Adrenal gland (tissue), 12 donors: ENCODE measurements around the gene COL10A1. TPM values are rescaled to one million over a fixed set of nuclear protein-coding genes. Genes with fewer than 3 reads are reported as not detected.
"Not testable (repeated sequence)": the region's sequence is repeated elsewhere in the genome, so short reads cannot be mapped to it uniquely, and the experiment has no call there.

ENCODE experiments used
- DNase-seq, 7 donors: peaks; one replicate each; pipeline ENCODE4 v3.0.0-alpha.2; 2019 to 2020
- H3K27ac ChIP-seq, 5 donors: fragments of 200-600 bp; sonication (generic) in 4 of 5; 1 replicate in 3 of 5; 2 replicates in 2 of 5; pipeline versions ENCODE4 v1.5.1 to v1.8.0; 2016 to 2020; ENCODE audit warnings: mild to moderate bottlenecking in 1 of 5
- H3K27me3 ChIP-seq: fragments of 200-600 bp; 2 replicates; pipeline ENCODE4 v1.8.0; 2021
- H3K36me3 ChIP-seq, 2 donors: fragments of 200-600 bp; replicated peaks in 1 of 2; 1 replicate in 1 of 2; 2 replicates in 1 of 2; pipeline versions ENCODE4 v1.5.1 to v1.8.0; 2018 to 2022
- H3K4me1 ChIP-seq, 2 donors: fragments of 200-600 bp; replicated peaks in 1 of 2; 1 replicate in 1 of 2; 2 replicates in 1 of 2; pipeline versions ENCODE4 v1.5.1 to v1.8.0; 2018 to 2021
- H3K4me3 ChIP-seq, 4 donors: fragments of 200-600 bp; sonication (generic) in 3 of 4; one replicate each; pipeline ENCODE4 v1.5.1; 2016 to 2018
- H3K9me3 ChIP-seq, 3 donors: fragments of 200-600 bp; sonication (generic) in 1 of 3; replicated peaks in 1 of 3; 1 replicate in 2 of 3; 2 replicates in 1 of 3; pipeline versions ENCODE4 v1.5.1 to v1.8.0; 2016 to 2021
- CTCF ChIP-seq, 6 experiments: fragments of 450-650 bp in 4 of 6; fragments of 200-600 bp in 2 of 6; sonication (generic) in 1 of 6; IDR thresholded peaks; 1 replicate in 5 of 6; 2 replicates in 1 of 6; pipeline versions ENCODE4 v1.5.1 to v1.8.0; 2016 to 2021; ENCODE audit warnings: antibody characterized with exemption in 6 of 6, mild to moderate bottlenecking in 2 of 6, moderate library complexity in 1 of 6
- POLR2A ChIP-seq, 2 donors: fragments of 450-650 bp; IDR thresholded peaks; one replicate each; pipeline ENCODE4 v1.6.1; 2017; ENCODE audit warnings: antibody characterized with exemption in 2 of 2, mild to moderate bottlenecking in 2 of 2, moderate library complexity in 1 of 2
- WGBS, 4 donors: extraction: QIAGEN DNeasy Blood & Tissue Kit in 2 of 4; methylation state at CpG; one replicate each; pipeline versions ENCODE4 v1.1.5 to v1.1.7; 2013 to 2017; 5-methylcytosine and 5-hydroxymethylcytosine counted together
- intact Hi-C, 2 donors: fragments of 100-400 bp; cut with DNase I; formaldehyde crosslinking; loops; one replicate each; pipeline versions ENCODE4 v1.14.1 to v1.15.0; 2022 to 2023
- polyA plus RNA-seq, 3 donors: library from polyadenylated mRNA; stranded (reverse); fragments of 200-250 nt in 2 of 3; fragments of 350-450 nt in 1 of 3; fragmentation: Illumina TruSeq in 1 of 3; extraction: RNeasy Lipid Tissue Mini Kit (QIAGEN cat#74804) in 1 of 3; gene quantifications; one replicate each; pipeline ENCODE4 v1.2.3, GENCODE V29; 2013 to 2014
- total RNA-seq, 9 donors: library from RNA; depleted of rRNA in 4 of 9; stranded (reverse); fragments of >200 nt in 4 of 9; fragments of 120-200 nt in 1 of 9; fragmentation: NEBNext Ultra II Directional in 1 of 9; extraction: Animal tissue kit (Norgen Biotek cat#: 25700) in 1 of 9; gene quantifications; one replicate each; pipeline versions ENCODE4 v1.1.0 to v1.2.4, GENCODE V29; 2013 to 2023
- donor health status: healthy with polysubstance abuse.
- donor health status: Bipolar disorder and iron deficiency.
- donor health status: DM: yes; HTN: yes; CAD: no.
- donor health status: DM: no; HTN: no; CAD: no.
- donor health status: DM: no; HTN: no; CAD: no.
- donor health status: DM: yes; HTN: yes; CAD: no.

Gene COL10A1
- total and polyA plus RNA-seq, 12 donors = under 0.01 to 0.12 (median 0.07) TPM; not detected in 9

- peak in 6 of 7 donors; percentile 87 to 95 (median 92) for DNase-seq
- Histone ChIP-seq H3K36me3 (no peaks in the 10 kb centered on the region), H3K4me1 (peaks cover 37 to 66% of the 10 kb centered on the region in 2 donors), H3K9me3 (no peaks in the 10 kb centered on the region), H3K4me3 (peak overlapping the region; percentile 73 to 97 (median 84)), H3K27me3 (no peaks in the 10 kb centered on the region), H3K27ac (peak overlapping the region; percentile 94 to 99 (median 99))
- no peak for TF ChIP-seq POLR2A (IDR thresholded peaks at IDR 0.05)
- TF ChIP-seq CTCF (IDR thresholded peaks at IDR 0.05) = no peak
- intact Hi-C loops = no loop called here
- WGBS, 4 donors = 1 to 6% (median 3%) methylated on average over 12 of the region's 12 CpGs
Measured at GRCh38 chr6:116101302-116101718, 24.6 kb downstream of the COL10A1 start.

GRCh38 chr6:116100419-116101301 lies 25.3 kb downstream of the COL10A1 start, which contains the start of gene NT5DC1:
Gene NT5DC1, plus strand, starts transcription at chr6:116100853. Its CDS starts 78 bp downstream, at chr6:116100931.
- TF ChIP-seq POLR2A (IDR thresholded peaks at IDR 0.05) (peak; percentile 71 to 95), CTCF (IDR thresholded peaks at IDR 0.05) (peak in 4 of 6 experiments; percentile 18 to 50 (median 20))
- WGBS, 4 donors = 0 to 1% (median 0%) methylated on average over 19 to 87 of the region's 87 CpGs
- Histone ChIP-seq H3K9me3 (no peaks in the 10 kb centered on the region), H3K4me1 (peaks cover 37 to 59% of the 10 kb centered on the region in 2 donors), H3K27ac (peak within 1 kb of the TSS; percentile 94 to 99 (median 99)), H3K4me3 (peak within 1 kb of the TSS; percentile 73 to 97 (median 84)), H3K27me3 (no peaks in the 10 kb centered on the region), H3K36me3 (no peaks in the 10 kb centered on the region)
- intact Hi-C loops = no loop called here
- peak; percentile 83 to 90 (median 88) for DNase-seq

- TF ChIP-seq CTCF (IDR thresholded peaks at IDR 0.05) (no peak), POLR2A (IDR thresholded peaks at IDR 0.05) (no peak)
- H3K4me1 ChIP-seq = peaks cover 31 to 43% of the 10 kb centered on the region in 2 donors
- intact Hi-C loops = no loop called here
- H3K9me3 ChIP-seq = no peaks in the 10 kb centered on the region
- WGBS, 4 donors = 63 to 81% (median 76%) methylated on average over 1 of the region's 1 CpG
- no peaks in the 10 kb centered on the region for H3K27me3 ChIP-seq
- peak overlapping the region in 1 of 5 donors; percentile 99 for H3K27ac ChIP-seq
- no peaks in the 10 kb centered on the region for H3K36me3 ChIP-seq
- H3K4me3 ChIP-seq = no peak overlapping the region
- DNase-seq = no peak
Measured at GRCh38 chr6:116099036-116099435, 26.9 kb downstream of the COL10A1 start.

GRCh38 chr6:116096979-116097816 lies 28.7 kb downstream of the COL10A1 start:
- 16 to 73% (median 32%) methylated on average over 2 of the region's 2 CpGs for WGBS, 4 donors
- intact Hi-C loops = loop anchor here in 1 of 2 donors (2.0 kb wide), 1 partner anchor 86 kb away; no protein-coding TSS in a partner anchor

GRCh38 chr6:116096048-116096759 lies 29.7 kb downstream of the COL10A1 start:
- H3K27me3 ChIP-seq, H3K27ac ChIP-seq, H3K36me3 ChIP-seq, H3K4me3 ChIP-seq, H3K9me3 ChIP-seq, DNase-seq: not testable (repeated sequence)
- H3K4me1 ChIP-seq = peaks cover 18 to 19% of the 10 kb centered on the region in 2 donors
- WGBS, 4 donors = 87 to 94% (median 92%) methylated on average over 9 of the region's 9 CpGs
- intact Hi-C loops = loop anchor here in 1 of 2 donors (2.0 kb wide), 1 partner anchor 85 kb away; no protein-coding TSS in a partner anchor

More at GRCh38 chr6:116096979-116097816, 28.7 kb downstream of the COL10A1 start:
- Histone ChIP-seq H3K4me1 (peaks cover 28% of the 10 kb centered on the region in 2 donors), H3K9me3 (no peaks in the 10 kb centered on the region), H3K27me3 (no peaks in the 10 kb centered on the region), H3K4me3 (no peak overlapping the region), H3K36me3 (no peaks in the 10 kb centered on the region), H3K27ac (no peak overlapping the region)
- TF ChIP-seq POLR2A (IDR thresholded peaks at IDR 0.05) (no peak), CTCF (IDR thresholded peaks at IDR 0.05) (peak; percentile 34 to 78 (median 60))
- no peak for DNase-seq
